ENCODE measurements around the gene IFNL2.

DNA sequence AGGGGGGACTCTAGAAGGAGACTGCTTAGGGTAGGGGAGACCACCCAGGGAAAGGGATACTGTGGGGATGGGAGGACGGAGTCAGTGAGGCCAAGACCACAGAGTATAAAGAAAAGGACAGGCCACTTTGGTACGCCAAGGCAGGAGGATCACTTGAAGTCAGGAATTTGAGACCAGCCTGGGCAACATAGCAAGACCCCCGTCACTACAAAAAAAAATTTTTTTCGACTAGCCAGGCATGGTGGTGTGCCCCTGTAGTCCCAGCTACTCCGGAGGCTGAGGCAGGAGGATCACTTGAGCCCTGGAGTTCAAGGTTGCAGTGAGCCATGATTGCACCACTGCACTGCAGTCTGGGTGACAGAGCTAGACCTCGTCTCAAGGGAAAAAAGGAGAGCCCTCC lies 30.0 kb upstream of the IFNL2 start:
- TF ChIP-seq EZH2 (IDR thresholded peaks at IDR 0.05; ENCODE audit: low read length, unreplicated experiment), result no peak
- TF ChIP-seq, protein P1, sequence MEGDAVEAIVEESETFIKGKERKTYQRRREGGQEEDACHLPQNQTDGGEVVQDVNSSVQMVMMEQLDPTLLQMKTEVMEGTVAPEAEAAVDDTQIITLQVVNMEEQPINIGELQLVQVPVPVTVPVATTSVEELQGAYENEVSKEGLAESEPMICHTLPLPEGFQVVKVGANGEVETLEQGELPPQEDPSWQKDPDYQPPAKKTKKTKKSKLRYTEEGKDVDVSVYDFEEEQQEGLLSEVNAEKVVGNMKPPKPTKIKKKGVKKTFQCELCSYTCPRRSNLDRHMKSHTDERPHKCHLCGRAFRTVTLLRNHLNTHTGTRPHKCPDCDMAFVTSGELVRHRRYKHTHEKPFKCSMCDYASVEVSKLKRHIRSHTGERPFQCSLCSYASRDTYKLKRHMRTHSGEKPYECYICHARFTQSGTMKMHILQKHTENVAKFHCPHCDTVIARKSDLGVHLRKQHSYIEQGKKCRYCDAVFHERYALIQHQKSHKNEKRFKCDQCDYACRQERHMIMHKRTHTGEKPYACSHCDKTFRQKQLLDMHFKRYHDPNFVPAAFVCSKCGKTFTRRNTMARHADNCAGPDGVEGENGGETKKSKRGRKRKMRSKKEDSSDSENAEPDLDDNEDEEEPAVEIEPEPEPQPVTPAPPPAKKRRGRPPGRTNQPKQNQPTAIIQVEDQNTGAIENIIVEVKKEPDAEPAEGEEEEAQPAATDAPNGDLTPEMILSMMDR (conservative IDR thresholded peaks at IDR 0.05; ENCODE audit: low read depth, low read length), result no peak
- TF ChIP-seq EZH2phosphoT487 (IDR thresholded peaks at IDR 0.05; ENCODE audit: borderline replicate concordance, low read length), result no peak
